GM13977 (cell line): ENCODE results near the gene CFDP1.

Experiments
- DNase-seq: peaks from one replicate; pipeline ENCODE4 v3.0.0; 2012; ENCODE audit warnings: low spot score
- in situ Hi-C: fragments of 300-500 bp; cut with MboI; formaldehyde crosslinking; loops from one replicate; pipeline ENCODE4 v1.12.0; 2022; ENCODE audit warnings: low sequenced_read_pairs, low pct_unique_long_range_greater_than_20kb, mixed read lengths, inconsistent platforms; ENCODE audit not compliant: unreplicated experiment
- TF ChIP-seq, protein P1 (sequence below): IDR thresholded peaks from 2 replicates; pipeline ENCODE4 v1.5.1; 2012; ENCODE audit warnings: mild to moderate bottlenecking, control low read depth; ENCODE audit not compliant: insufficient read depth; ENCODE audit errors: extremely low read depth, missing control alignments

CFDP1 gene

DNA sequence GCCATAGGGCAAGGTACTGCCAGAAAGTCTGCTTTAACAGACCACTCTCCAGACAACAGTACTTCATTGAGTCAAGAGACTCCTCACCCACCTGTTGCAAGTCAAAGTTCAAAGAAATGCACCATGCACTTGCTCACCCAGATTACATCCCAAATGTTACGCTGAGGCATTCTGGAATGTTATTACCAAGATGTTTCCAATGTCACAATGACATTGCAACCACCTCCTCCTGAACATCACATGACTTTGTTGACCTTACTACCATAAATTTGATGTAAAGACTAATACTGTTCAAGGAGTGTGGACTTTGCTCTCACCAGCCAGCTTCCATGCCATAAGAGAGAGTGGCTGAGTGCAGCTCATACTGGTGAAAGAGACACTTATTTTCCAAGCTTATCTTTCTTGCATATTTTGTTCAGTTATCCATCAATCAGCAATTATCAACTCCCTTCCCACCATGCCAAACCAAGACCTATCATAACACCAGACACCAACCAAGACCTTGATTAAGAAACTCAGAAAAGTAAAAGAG, 123.3 kb downstream of the CFDP1 start:
- DNase-seq, result no peak
- in situ Hi-C loops, result no loop called here
- TF ChIP-seq, protein P1, sequence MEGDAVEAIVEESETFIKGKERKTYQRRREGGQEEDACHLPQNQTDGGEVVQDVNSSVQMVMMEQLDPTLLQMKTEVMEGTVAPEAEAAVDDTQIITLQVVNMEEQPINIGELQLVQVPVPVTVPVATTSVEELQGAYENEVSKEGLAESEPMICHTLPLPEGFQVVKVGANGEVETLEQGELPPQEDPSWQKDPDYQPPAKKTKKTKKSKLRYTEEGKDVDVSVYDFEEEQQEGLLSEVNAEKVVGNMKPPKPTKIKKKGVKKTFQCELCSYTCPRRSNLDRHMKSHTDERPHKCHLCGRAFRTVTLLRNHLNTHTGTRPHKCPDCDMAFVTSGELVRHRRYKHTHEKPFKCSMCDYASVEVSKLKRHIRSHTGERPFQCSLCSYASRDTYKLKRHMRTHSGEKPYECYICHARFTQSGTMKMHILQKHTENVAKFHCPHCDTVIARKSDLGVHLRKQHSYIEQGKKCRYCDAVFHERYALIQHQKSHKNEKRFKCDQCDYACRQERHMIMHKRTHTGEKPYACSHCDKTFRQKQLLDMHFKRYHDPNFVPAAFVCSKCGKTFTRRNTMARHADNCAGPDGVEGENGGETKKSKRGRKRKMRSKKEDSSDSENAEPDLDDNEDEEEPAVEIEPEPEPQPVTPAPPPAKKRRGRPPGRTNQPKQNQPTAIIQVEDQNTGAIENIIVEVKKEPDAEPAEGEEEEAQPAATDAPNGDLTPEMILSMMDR, result no peak

DNA sequence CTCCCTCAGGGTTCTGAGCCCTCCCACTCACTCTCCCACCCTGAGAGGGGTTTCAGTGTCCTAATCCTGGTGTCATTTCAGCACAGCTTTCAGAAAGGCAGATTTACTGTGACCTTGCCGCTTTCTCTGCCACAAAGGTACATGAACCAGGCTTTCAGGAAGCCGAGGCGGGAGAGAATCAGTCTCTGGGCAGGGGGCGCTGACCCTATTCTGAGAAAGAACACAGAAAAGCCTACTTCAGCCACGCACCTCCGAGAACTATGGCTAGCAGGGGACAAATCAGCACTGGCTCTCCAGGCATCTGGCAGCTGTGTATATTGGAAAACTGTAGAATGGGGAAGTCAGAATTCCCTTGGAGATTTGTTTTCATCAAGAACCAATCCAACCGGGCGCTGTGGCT, 124.1 kb downstream of the CFDP1 start:
- TF ChIP-seq, protein P1, result no peak
- in situ Hi-C loops, result no loop called here
- DNase-seq, result no peak

DNA sequence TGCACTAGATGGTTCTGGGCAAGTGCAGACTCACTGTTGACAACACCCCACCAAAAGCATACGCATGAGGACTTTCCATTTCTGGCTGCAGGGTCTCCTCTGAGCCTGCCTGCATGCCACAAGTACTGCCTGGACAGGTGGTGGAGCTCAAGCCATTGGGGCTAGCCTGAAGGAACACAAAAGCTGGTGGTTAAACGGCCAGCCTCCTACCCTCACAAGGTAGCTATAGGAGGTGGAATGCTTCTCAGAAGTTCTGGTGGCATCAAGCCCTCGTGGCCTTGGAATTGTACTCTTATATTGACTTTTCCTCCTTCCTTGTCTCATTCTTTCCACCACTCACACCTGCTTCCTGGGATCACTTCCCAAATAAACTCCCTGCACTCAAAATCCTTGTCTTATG, 125.3 kb downstream of the CFDP1 start:
- no peak for DNase-seq
- in situ Hi-C loops, result no loop called here
- TF ChIP-seq, protein P1, result peak; percentile 6

DNA sequence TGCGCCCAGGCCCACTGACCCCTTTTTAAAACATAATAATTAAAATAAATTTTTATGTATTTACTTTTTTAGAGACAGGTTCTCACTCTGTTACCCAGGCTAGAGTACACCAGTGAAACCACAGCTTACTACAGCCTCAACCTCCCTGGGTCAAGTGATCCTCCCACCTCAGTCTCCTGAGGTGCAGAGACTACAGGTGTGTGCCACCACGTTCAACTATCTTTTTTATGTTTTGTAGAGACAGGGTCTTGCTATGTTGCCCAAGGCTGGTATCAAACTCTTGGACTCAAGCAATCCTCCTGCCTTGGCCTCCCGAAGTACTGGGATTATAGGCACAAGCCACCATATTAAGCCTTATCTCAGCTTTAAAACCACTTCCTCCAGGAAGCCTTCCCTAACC, 125.8 kb downstream of the CFDP1 start:
- TF ChIP-seq, protein P1, result no peak
- in situ Hi-C loops, result no loop called here

DNA sequence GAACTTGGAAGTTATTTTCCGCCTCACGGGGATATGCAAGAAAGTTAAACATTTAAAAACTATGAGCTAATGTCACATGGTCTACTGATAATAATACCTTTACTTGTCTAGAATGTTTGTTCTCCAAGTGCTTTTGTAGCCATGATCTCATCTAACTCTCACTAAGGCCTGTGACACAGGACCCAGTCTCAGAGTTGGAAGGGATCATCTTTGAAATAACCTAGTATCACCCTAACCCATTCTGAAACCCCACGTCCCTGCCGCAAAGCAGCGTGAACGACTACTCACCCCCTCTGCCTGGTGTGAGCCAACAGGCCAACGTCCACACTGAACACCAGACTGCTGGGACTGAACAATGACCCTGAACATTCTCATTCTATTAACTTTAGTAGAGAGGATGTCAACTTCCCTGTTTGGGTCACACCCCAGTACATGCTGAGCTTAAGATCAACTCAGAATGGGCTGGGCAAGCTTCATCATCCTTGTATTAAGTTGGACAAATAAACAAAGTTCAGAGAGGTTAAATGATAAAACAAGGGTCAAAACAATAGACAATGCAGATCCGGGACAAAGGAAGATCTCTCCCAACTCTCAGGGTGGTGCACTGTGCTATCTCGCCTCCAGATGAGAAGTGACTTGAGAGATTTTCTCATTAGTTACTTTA, 127.1 kb downstream of the CFDP1 start:
- no peak for DNase-seq
- in situ Hi-C loops, result no loop called here
- TF ChIP-seq, protein P1, result no peak

More for the DNA sequence above, 125.8 kb downstream of the CFDP1 start:
- no peak for DNase-seq

DNA sequence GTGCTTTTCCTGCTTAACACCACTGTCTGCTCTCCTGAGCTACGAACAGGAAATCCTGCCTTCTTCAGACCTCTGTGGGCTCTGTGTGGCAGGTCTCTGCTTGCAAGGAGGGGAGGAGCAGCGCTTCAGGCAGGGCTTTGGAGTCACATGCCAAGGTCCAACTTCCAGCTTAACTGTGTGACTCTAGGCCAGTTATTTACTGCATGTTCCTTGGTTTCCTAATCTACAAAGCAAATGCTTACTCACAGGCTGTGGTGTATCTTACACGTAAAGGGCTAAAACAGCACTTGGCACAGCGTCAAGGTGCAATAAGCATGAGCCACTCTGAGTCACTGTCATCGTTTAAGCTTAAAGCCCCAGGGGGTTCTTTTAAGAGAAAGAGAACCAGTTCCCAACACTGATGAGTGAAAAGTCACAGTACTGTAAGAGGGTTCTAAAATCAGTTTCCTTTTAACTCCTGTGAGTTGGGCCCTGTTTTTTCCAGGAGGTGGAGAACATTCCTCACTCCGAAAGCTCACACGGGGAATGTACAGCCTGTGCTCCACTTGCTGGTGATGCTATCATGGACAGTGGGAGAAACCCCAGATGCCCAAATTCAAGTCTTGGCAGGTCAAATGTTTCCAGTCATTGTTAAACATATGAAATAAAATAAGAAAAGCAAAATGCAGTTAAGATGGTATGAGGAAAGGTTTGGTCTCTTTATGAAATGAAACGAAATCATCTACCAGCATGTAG, 127.8 kb downstream of the CFDP1 start:
- TF ChIP-seq, protein P1, result no peak
- DNase-seq, result peak; percentile 56
- in situ Hi-C loops, result no loop called here
